ENCODE measurements around the gene FBXL14.

The FBXL14 gene

GRCh38 chr12:1593174-1594005 is 991 bp downstream of the FBXL14 start:
- DNase-seq: peak; percentile 24

- DNase-seq: no peak
Observed at GRCh38 chr12:1592444-1593173, 1.8 kb downstream of the FBXL14 start.

GRCh38 chr12:1591543-1591942 is 2.8 kb downstream of the FBXL14 start:
- DNase-seq: no peak

GRCh38 chr12:1591034-1591433 is 3.3 kb downstream of the FBXL14 start:
- DNase-seq: no peak

- no peak for DNase-seq
Observed at GRCh38 chr12:1590221-1590979, 4.0 kb downstream of the FBXL14 start.

- DNase-seq: no peak
Observed at GRCh38 chr12:1588575-1588947, 5.8 kb downstream of the FBXL14 start.

GRCh38 chr12:1587927-1588574 is 6.3 kb downstream of the FBXL14 start:
- DNase-seq: no peak

GRCh38 chr12:1584326-1584725 is 10.1 kb downstream of the FBXL14 start:
- no peak for DNase-seq

GRCh38 chr12:1583421-1584078 is 10.8 kb downstream of the FBXL14 start:
- DNase-seq: peak; percentile 92

GRCh38 chr12:1582709-1583050 is 11.7 kb downstream of the FBXL14 start:
- DNase-seq: no peak

- no peak for DNase-seq
Observed at GRCh38 chr12:1581973-1582708, 12.2 kb downstream of the FBXL14 start.

- no peak for DNase-seq
Observed at GRCh38 chr12:1580526-1580925, 13.9 kb downstream of the FBXL14 start.

GRCh38 chr12:1579651-1580435 is 14.5 kb downstream of the FBXL14 start:
- no peak for DNase-seq

- DNase-seq: no peak
Observed at GRCh38 chr12:1576410-1577241, 17.8 kb downstream of the FBXL14 start.

GRCh38 chr12:1575408-1576401 is 18.7 kb downstream of the FBXL14 start:
- no peak for DNase-seq

GRCh38 chr12:1574865-1575259 is 19.5 kb downstream of the FBXL14 start:
- DNase-seq: no peak

GRCh38 chr12:1573960-1574864 is 20.2 kb downstream of the FBXL14 start:
- DNase-seq: no peak

- no peak for DNase-seq
Observed at GRCh38 chr12:1572731-1573130, 21.6 kb downstream of the FBXL14 start.

All from NCI-H1694 treated with DMSO at 0.1 percent for 48 hours (cell line).